ENCODE results near the gene SORCS3.
A peak's percentile ranks its signal among the peaks of the same experiment; 100 is the strongest.

The SORCS3 gene

DNA sequence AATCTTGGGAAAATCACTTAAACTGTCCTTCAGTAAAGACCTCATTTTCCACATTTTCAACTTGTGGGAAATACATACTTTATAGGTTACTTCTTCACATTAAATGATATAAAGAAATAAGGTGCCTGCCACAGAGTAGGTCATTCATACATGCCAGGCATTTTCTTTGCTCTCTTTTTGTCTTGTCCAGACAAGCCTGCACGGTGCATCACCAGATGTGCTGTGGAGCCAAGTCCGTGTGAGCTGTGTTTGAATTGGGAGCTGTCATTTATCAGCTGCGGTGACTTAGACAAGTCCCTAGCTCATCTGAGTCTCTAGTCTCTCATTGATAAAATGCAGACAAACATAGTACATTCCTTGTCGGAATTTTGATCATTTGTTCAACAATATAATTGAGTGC, 432.9 kb downstream of the SORCS3 start:
- no peaks in the 10 kb centered on the region for H3K27me3 ChIP-seq
- no peak for TF ChIP-seq Cebpa-rat (IDR thresholded peaks at IDR 0.05)
- no peaks in the 10 kb centered on the region for H4K20me1 ChIP-seq
- no peak overlapping the region for H3K27ac ChIP-seq
- no peak overlapping the region for H3K4me2 ChIP-seq
- no peak overlapping the region for H3K4me3 ChIP-seq
- no peak overlapping the region for H3K9ac ChIP-seq
- H3K4me1 ChIP-seq: no peaks in the 10 kb centered on the region
- no peaks in the 10 kb centered on the region for H3K36me3 ChIP-seq
- no peaks in the 10 kb centered on the region for H3K9me3 ChIP-seq

DNA sequence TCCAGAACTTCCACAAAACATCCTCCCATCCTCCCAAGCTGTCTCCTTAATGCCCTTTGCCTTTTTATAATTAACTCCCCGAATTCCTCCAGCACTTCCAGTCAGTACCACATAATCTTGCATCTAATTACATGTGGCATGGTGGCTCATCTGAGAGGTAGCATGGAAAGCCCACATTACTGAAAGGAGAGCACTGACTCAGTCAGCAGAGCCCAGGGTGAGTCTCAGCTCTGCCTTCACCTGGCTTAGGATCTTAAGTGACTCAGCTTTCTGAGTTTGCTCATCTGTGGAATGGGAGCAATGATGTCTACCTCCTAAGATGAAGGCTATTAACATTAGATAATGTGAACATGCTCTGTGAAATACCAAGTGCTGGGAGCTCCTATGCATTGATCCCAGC, 433.9 kb downstream of the SORCS3 start:
- H4K20me1 ChIP-seq: no peaks in the 10 kb centered on the region

GRCh38 chr10:105085980-105086379, 444.9 kb downstream of the SORCS3 start:
- H4K20me1 ChIP-seq: no peaks in the 10 kb centered on the region
- H3K4me3 ChIP-seq: no peak overlapping the region
- H3K27me3 ChIP-seq: no peaks in the 10 kb centered on the region
- no peaks in the 10 kb centered on the region for H3K9me3 ChIP-seq
- no peak overlapping the region for H3K27ac ChIP-seq
- H3K4me2 ChIP-seq: no peak overlapping the region
- H3K9ac ChIP-seq: no peak overlapping the region
- TF ChIP-seq Cebpa-rat (IDR thresholded peaks at IDR 0.05): no peak
- H3K36me3 ChIP-seq: no peaks in the 10 kb centered on the region
- H3K4me1 ChIP-seq: no peaks in the 10 kb centered on the region

More for the DNA sequence above, 433.9 kb downstream of the SORCS3 start:
- no peak overlapping the region for H3K4me3 ChIP-seq
- no peak overlapping the region for H3K9ac ChIP-seq
- no peak for TF ChIP-seq Cebpa-rat (IDR thresholded peaks at IDR 0.05)
- no peaks in the 10 kb centered on the region for H3K9me3 ChIP-seq
- no peak overlapping the region for H3K4me2 ChIP-seq
- no peaks in the 10 kb centered on the region for H3K27me3 ChIP-seq
- no peak overlapping the region for H3K27ac ChIP-seq
- no peaks in the 10 kb centered on the region for H3K36me3 ChIP-seq
- H3K4me1 ChIP-seq: no peaks in the 10 kb centered on the region

GRCh38 chr10:105094048-105094447, 453.0 kb downstream of the SORCS3 start:
- H3K9me3 ChIP-seq: no peaks in the 10 kb centered on the region
- H3K9ac ChIP-seq: no peak overlapping the region
- no peak overlapping the region for H3K4me3 ChIP-seq
- no peaks in the 10 kb centered on the region for H3K4me1 ChIP-seq
- H3K36me3 ChIP-seq: no peaks in the 10 kb centered on the region
- no peaks in the 10 kb centered on the region for H3K27me3 ChIP-seq
- H3K27ac ChIP-seq: no peak overlapping the region
- no peak overlapping the region for H3K4me2 ChIP-seq
- TF ChIP-seq Cebpa-rat (IDR thresholded peaks at IDR 0.05): no peak
- H4K20me1 ChIP-seq: no peaks in the 10 kb centered on the region

GRCh38 chr10:105096316-105096715, 455.2 kb downstream of the SORCS3 start:
- H4K20me1 ChIP-seq: no peaks in the 10 kb centered on the region
- H3K4me2 ChIP-seq: no peak overlapping the region
- no peak overlapping the region for H3K4me3 ChIP-seq
- no peaks in the 10 kb centered on the region for H3K27me3 ChIP-seq
- no peak overlapping the region for H3K27ac ChIP-seq
- H3K9ac ChIP-seq: no peak overlapping the region
- TF ChIP-seq Cebpa-rat (IDR thresholded peaks at IDR 0.05): peak; percentile 38; the same call in 1 of the 2 replicates
- no peaks in the 10 kb centered on the region for H3K9me3 ChIP-seq
- no peaks in the 10 kb centered on the region for H3K36me3 ChIP-seq
- H3K4me1 ChIP-seq: no peaks in the 10 kb centered on the region

DNA sequence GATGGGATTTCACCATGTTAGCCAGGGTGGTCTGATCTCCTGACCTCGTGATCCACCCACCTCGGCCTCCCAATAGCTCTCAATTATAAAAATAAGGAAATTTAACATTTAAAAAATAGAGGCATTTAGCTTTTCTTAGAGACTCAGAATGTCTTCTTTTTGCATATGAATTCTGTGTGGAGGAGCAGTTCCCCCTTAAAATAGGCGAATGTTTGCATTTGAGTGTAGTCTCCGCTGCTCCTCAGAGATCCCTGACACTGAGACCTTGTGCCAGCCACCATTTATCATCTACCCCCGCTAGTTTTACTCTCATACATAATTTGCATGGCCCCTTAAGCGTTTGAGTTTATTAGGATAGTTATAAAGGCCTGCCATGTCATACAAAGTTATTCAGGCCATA, 461.9 kb downstream of the SORCS3 start:
- no peaks in the 10 kb centered on the region for H3K27me3 ChIP-seq

DNA sequence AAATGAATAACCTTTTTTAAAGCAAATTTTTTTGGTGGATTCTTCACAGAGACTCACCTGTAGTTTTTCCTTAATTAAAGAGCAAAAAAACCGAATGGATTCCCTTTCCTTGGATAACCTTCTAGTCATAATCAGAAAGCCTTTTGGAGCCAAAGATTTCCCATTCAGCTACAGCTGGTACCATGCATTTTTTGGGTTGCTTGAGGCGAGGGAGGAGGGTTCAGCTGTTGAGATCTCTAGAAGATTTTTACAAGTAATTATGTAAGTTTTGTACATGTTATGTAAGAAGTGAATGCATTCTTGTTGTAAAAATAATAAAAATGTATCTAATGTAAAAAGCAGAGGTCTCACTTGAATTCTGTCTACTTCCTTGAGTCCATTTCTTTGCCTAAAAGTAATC, 463.2 kb downstream of the SORCS3 start:
- Histone ChIP-seq H3K4me3 (no peak overlapping the region), H3K36me3 (no peaks in the 10 kb centered on the region), H3K27ac (no peak overlapping the region), H3K4me2 (no peak overlapping the region), H3K9me3 (no peaks in the 10 kb centered on the region), H3K4me1 (no peaks in the 10 kb centered on the region), H4K20me1 (no peaks in the 10 kb centered on the region), H3K27me3 (no peaks in the 10 kb centered on the region), H3K9ac (no peak overlapping the region)
- no peak for TF ChIP-seq Cebpa-rat (IDR thresholded peaks at IDR 0.05)

More for the DNA sequence above, 461.9 kb downstream of the SORCS3 start:
- no peak for TF ChIP-seq Cebpa-rat (IDR thresholded peaks at IDR 0.05)
- Histone ChIP-seq H3K9me3 (no peaks in the 10 kb centered on the region), H3K4me2 (no peak overlapping the region), H3K4me3 (no peak overlapping the region), H3K4me1 (no peaks in the 10 kb centered on the region), H3K27ac (no peak overlapping the region), H3K36me3 (no peaks in the 10 kb centered on the region), H4K20me1 (no peaks in the 10 kb centered on the region), H3K9ac (no peak overlapping the region)

GRCh38 chr10:105109164-105109563, 468.1 kb downstream of the SORCS3 start:
- Histone ChIP-seq H3K9me3 (no peaks in the 10 kb centered on the region), H4K20me1 (no peaks in the 10 kb centered on the region), H3K27ac (no peak overlapping the region), H3K36me3 (no peaks in the 10 kb centered on the region), H3K9ac (no peak overlapping the region), H3K4me3 (no peak overlapping the region), H3K4me1 (no peaks in the 10 kb centered on the region), H3K4me2 (no peak overlapping the region), H3K27me3 (no peaks in the 10 kb centered on the region)
- no peak for TF ChIP-seq Cebpa-rat (IDR thresholded peaks at IDR 0.05)

DNA sequence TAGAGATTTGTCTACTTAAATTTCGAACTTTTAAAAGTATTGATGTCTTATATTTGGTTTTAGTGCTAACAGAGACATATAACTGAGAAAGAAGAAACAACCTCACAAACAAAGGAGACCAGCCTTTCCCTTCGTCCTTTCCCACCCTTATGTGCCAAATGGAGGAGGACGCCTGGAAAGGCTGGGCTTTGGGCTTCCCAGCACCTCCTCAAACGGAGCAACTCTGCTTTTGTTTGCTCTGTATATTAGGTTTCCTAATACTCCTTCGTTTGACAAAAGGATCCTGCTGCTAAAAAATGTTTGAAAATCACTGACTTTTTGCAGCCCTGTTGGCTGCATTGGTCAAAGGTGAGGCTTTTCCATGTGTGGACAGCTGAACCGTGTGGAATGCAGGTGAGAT, 471.8 kb downstream of the SORCS3 start:
- Histone ChIP-seq H4K20me1 (no peaks in the 10 kb centered on the region), H3K9ac (no peak overlapping the region), H3K27me3 (no peaks in the 10 kb centered on the region), H3K4me2 (no peak overlapping the region), H3K36me3 (no peaks in the 10 kb centered on the region), H3K4me1 (no peaks in the 10 kb centered on the region), H3K4me3 (no peak overlapping the region), H3K9me3 (no peaks in the 10 kb centered on the region), H3K27ac (no peak overlapping the region)
- no peak for TF ChIP-seq Cebpa-rat (IDR thresholded peaks at IDR 0.05)

DNA sequence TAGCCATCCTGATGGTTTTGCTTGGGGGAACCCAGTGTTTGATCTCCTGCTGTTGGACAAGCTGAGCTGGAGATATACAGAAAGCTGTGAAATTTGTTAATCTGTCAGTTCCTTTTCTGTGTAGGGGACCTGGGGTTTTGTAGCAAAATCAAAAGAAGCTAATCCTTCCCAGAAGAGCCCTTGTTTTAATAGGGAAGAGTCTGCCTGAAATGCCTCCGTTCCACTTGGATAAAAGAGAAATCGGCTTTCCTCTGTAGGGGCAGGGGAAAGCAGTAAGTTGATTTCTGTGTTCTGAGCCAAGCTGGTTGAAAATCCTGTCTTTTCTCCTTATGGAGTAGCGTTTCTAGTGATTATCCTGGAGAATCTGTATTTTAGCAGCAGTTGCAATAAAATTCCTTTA, 472.6 kb downstream of the SORCS3 start:
- Histone ChIP-seq H3K9me3 (no peaks in the 10 kb centered on the region), H3K4me1 (no peaks in the 10 kb centered on the region), H3K9ac (no peak overlapping the region), H4K20me1 (no peaks in the 10 kb centered on the region), H3K4me2 (no peak overlapping the region), H3K36me3 (no peaks in the 10 kb centered on the region), H3K27ac (no peak overlapping the region), H3K4me3 (no peak overlapping the region), H3K27me3 (no peaks in the 10 kb centered on the region)
- no peak for TF ChIP-seq Cebpa-rat (IDR thresholded peaks at IDR 0.05)

- H3K27me3 ChIP-seq: no peaks in the 10 kb centered on the region
- H4K20me1 ChIP-seq: no peaks in the 10 kb centered on the region
- H3K4me1 ChIP-seq: no peaks in the 10 kb centered on the region
- H3K27ac ChIP-seq: no peak overlapping the region
- H3K4me2 ChIP-seq: no peak overlapping the region
- H3K36me3 ChIP-seq: no peaks in the 10 kb centered on the region
- no peak overlapping the region for H3K4me3 ChIP-seq
- TF ChIP-seq Cebpa-rat (IDR thresholded peaks at IDR 0.05): no peak
- peaks cover 8% of the 10 kb centered on the region; the same call in 1 of the 2 replicates for H3K9me3 ChIP-seq
- no peak overlapping the region for H3K9ac ChIP-seq
Observed at GRCh38 chr10:105121743-105122142, 480.7 kb downstream of the SORCS3 start.
